MCF 10A (cell line): ENCODE results near the gene F11R. TPM values are rescaled to one million over a fixed set of nuclear protein-coding genes. Genes with fewer than 3 reads are reported as not detected.

Experiments
- Bru-seq: library from RNA; stranded (reverse); fragments of 400-500 nt; gene quantifications from one replicate; lab custom pipeline; 2021; lab: Mats Ljungman, UMichigan
- BruChase-seq, 2 experiments: library from RNA; stranded (reverse); fragments of 400-500 nt; gene quantifications; one replicate each; lab custom pipeline; 2021; lab: Mats Ljungman, UMichigan
- BruUV-seq: library from RNA; stranded (reverse); fragments of 400-500 nt; replicated peaks from 2 replicates; lab custom pipeline; 2021; lab: Mats Ljungman, UMichigan
- CTCF ChIA-PET: fragments of 300-600 bp; sonication (Branson Sonifier 250); formaldehyde crosslinking; extraction: SDS; loops from one replicate; lab custom pipeline; 2021; ENCODE audit warnings: antibody characterized with exemption, inconsistent platforms; lab: Yijun Ruan, JAX
- POLR2A ChIA-PET: fragments of 300-600, 350-650 bp; sonication (Branson Sonifier 250); formaldehyde crosslinking; extraction: SDS; loops from one replicate; lab custom pipeline; 2020; ENCODE audit warnings: antibody characterized with exemption, inconsistent platforms; lab: Yijun Ruan, JAX
- DNase-seq: peaks from one replicate; pipeline ENCODE4 v3.0.0-alpha.2; 2018; ENCODE audit not compliant: unreplicated experiment
- H3K27ac Mint-ChIP-seq: one replicate; pipeline ENCODE4 v1.8.0; 2022; ENCODE audit warnings: mild to moderate bottlenecking, low read depth, mixed read lengths; ENCODE audit not compliant: unreplicated experiment
- H3K27me3 Mint-ChIP-seq: one replicate; pipeline ENCODE4 v1.8.0; 2022; ENCODE audit warnings: mixed read lengths; ENCODE audit not compliant: insufficient read depth, unreplicated experiment
- H3K36me3 Mint-ChIP-seq: one replicate; pipeline ENCODE4 v1.8.0; 2022; ENCODE audit warnings: mild to moderate bottlenecking, moderate library complexity, mixed read lengths; ENCODE audit not compliant: insufficient read depth, unreplicated experiment
- H3K4me1 Mint-ChIP-seq: one replicate; pipeline ENCODE4 v1.8.0; 2022; ENCODE audit warnings: mixed read lengths; ENCODE audit not compliant: insufficient read depth, unreplicated experiment
- H3K4me3 Mint-ChIP-seq: one replicate; pipeline ENCODE4 v1.8.0; 2022; ENCODE audit warnings: mild to moderate bottlenecking, moderate library complexity, mixed read lengths; ENCODE audit not compliant: unreplicated experiment
- H3K9me3 Mint-ChIP-seq: one replicate; pipeline ENCODE4 v1.8.0; 2022; ENCODE audit warnings: mixed read lengths; ENCODE audit not compliant: unreplicated experiment
- CTCF ChIP-seq: fragments of 200-600 bp; IDR thresholded peaks from one replicate; pipeline ENCODE4 v1.8.0; 2022; ENCODE audit warnings: antibody characterized with exemption, mild to moderate bottlenecking; ENCODE audit not compliant: unreplicated experiment
- intact Hi-C: fragments of 100-400 bp; cut with micrococcal nuclease; formaldehyde crosslinking; loops from 2 replicates; pipeline ENCODE4 v1.14.1; 2022
- long read RNA-seq: library from polyadenylated mRNA; stranded (forward); transcript quantifications from one replicate; pipeline ENCODE4 v2.0.0, GENCODE V29; 2022
- total RNA-seq: library from RNA; stranded (reverse); gene quantifications from 2 replicates; pipeline ENCODE4 v1.2.3, GENCODE V29; 2022

F11R gene
- total RNA-seq (73.6 and 76.8 TPM in 2 replicates), Bru-seq, nascent RNA (percentile 86 among the genes with signal in this experiment), BruChase-seq, experiment 1, labeled RNA remaining after a 6-hour chase (percentile 99 among the genes with signal in this experiment), BruChase-seq, experiment 2, labeled RNA remaining after a 2-hour chase (percentile 98 among the genes with signal in this experiment)
- long read RNA-seq, partial matches to known transcripts: 3 of 30 reads
- long read RNA-seq, other reads (novel, unspliced or antisense): 27 of 30 reads

- BruUV-seq: TSS peak; percentile 56
- H3K9me3 Mint-ChIP-seq: peaks cover 8% of the 10 kb centered on the region
- intact Hi-C loops: loop anchor here (2.0 kb wide), 1 partner anchor 24 kb away; no protein-coding TSS in a partner anchor
- CTCF ChIA-PET: interaction anchor here (0.6 to 5.7 kb wide), 13 partner anchors 8 to 340 kb away, joined by 3 to 58 read pairs (median 6); partner anchors contain the start of genes KLHDC9 and USF1
- H3K36me3 Mint-ChIP-seq: no peaks in the 10 kb centered on the region
- POLR2A ChIA-PET: interaction anchor here (0.5 to 5.9 kb wide), 66 partner anchors 10 to 1771 kb away, joined by 3 to 371 read pairs (median 5); partner anchors contain the start of genes B4GALT3, DEDD, DUSP12 and ITLN2
- no peaks in the 10 kb centered on the region for H3K27me3 Mint-ChIP-seq
- H3K4me3 Mint-ChIP-seq: peak within 1 kb of the TSS; percentile 80
- H3K27ac Mint-ChIP-seq: peak within 1 kb of the TSS; percentile 94
- H3K4me1 Mint-ChIP-seq: peaks cover 48% of the 10 kb centered on the region
- TF ChIP-seq CTCF: peak; percentile 21
- peak; percentile 85 for DNase-seq
Observed at GRCh38 chr1:161020509-161021164, at the start of gene F11R. F11R (minus strand) TSS chr1:161021152; CDS start chr1:161021073, 79 bp downstream.

GRCh38 chr1:161069731-161070270, 48.8 kb upstream of the F11R start, which contains the start of gene ARHGAP30:
ARHGAP30 (minus strand) TSS chr1:161069891; CDS start chr1:161069624, 267 bp downstream.
- CTCF ChIA-PET: interaction anchor here (0.6 to 14.2 kb wide), 4 partner anchors 10 to 28 kb away, joined by 4 to 331 read pairs (median 22); partner anchors contain the start of gene KLHDC9
- BruUV-seq: no TSS peak

GRCh38 chr1:161069241-161069640, 48.3 kb upstream of the F11R start:
- Mint-ChIP-seq H3K4me1 (peaks cover 33% of the 10 kb centered on the region), H3K27ac (no peak overlapping the region), H3K36me3 (peaks cover 16% of the 10 kb centered on the region), H3K4me3 (no peak overlapping the region), H3K27me3 (no peaks in the 10 kb centered on the region), H3K9me3 (no peaks in the 10 kb centered on the region)
- ChIA-PET CTCF (interaction anchor here (0.6 to 14.2 kb wide), 4 partner anchors 18 to 238 kb away, joined by 4 to 331 read pairs (median 20); partner anchors contain the start of gene KLHDC9), POLR2A (interaction anchor here (1.2 kb wide), 1 partner anchor 12 kb away, joined by 4 read pairs; no protein-coding TSS in a partner anchor)
- TF ChIP-seq CTCF: no peak
- BruUV-seq: no TSS peak
- intact Hi-C loops: no loop called here
- DNase-seq: no peak

More at GRCh38 chr1:161069731-161070270, 48.8 kb upstream of the F11R start, which contains the start of gene ARHGAP30:
- H3K36me3 Mint-ChIP-seq: peaks cover 17% of the 10 kb centered on the region
- no peak for TF ChIP-seq CTCF
- no peak within 1 kb of the TSS for H3K4me3 Mint-ChIP-seq
- intact Hi-C loops: no loop called here
- no peaks in the 10 kb centered on the region for H3K27me3 Mint-ChIP-seq
- H3K27ac Mint-ChIP-seq: no peak within 1 kb of the TSS
- H3K4me1 Mint-ChIP-seq: peaks cover 39% of the 10 kb centered on the region
- no peaks in the 10 kb centered on the region for H3K9me3 Mint-ChIP-seq
- POLR2A ChIA-PET: interaction anchor here (0.5 to 2.4 kb wide), 5 partner anchors 34 to 807 kb away, joined by 3 to 13 read pairs (median 3); partner anchors contain the start of genes DCAF8, F11R, NIT1 and PFDN2
- DNase-seq: no peak
